GM12878 (cell line): Measurements from ENCODE around the gene TTYH1. TPM values are rescaled to one million over a fixed set of nuclear protein-coding genes. Genes with fewer than 3 reads are reported as not detected.

ENCODE experiments used
- ATAC-seq: fragments of 200-7000 bp; cut with Tn5 transposase; 3 replicates; pipeline ENCODE4 v1.9.1; 2020; ENCODE audit warnings: mild to moderate bottlenecking, moderate library complexity
- BruUV-seq: library from RNA; stranded (reverse); fragments of 400-500 nt; replicated peaks from 2 replicates; lab custom pipeline; 2021; lab: Mats Ljungman, UMichigan
- CTCF ChIA-PET: fragments of 300-600 bp; sonication (Branson Sonifier 250); formaldehyde crosslinking; extraction: SDS; loops from one replicate; lab custom pipeline; 2021; ENCODE audit warnings: inconsistent platforms; lab: Yijun Ruan, JAX
- POLR2A ChIA-PET: fragments of 350-600 bp; formaldehyde crosslinking; extraction: SDS; loops from one replicate; lab custom pipeline; 2021; ENCODE audit warnings: inconsistent platforms; lab: Charles Lee
- RAD21 ChIA-PET: fragments of 300-600 bp; sonication (Branson Sonifier 250); formaldehyde crosslinking; loops from one replicate; lab custom pipeline; 2023; ENCODE audit warnings: antibody characterized with exemption; ENCODE audit not compliant: unreplicated experiment; lab: Charles Lee
- SMC1A ChIA-PET: fragments of 300-600 bp; sonication (Branson Sonifier 250); formaldehyde crosslinking; loops from one replicate; lab custom pipeline; 2023; ENCODE audit not compliant: unreplicated experiment, uncharacterized antibody; lab: Charles Lee
- DNase-seq: peaks from one replicate; pipeline ENCODE4 v3.0.0-alpha.2; 2011; ENCODE audit warnings: low read depth, low spot score
- FAIRE-seq: peaks from 3 replicates; lab custom pipeline; 2011; peaks lifted over from hg19 to GRCh38; lab: Jason Lieb, UNC
- H2AFZ ChIP-seq: 2 replicates; pipeline ENCODE4 v1.6.0; 2011; ENCODE audit warnings: low read depth, low read length, control low read depth; ENCODE audit not compliant: control insufficient read depth
- H3K27ac ChIP-seq: 2 replicates; pipeline ENCODE4 v1.5.1; 2011; ENCODE audit warnings: control low read depth; ENCODE audit not compliant: control insufficient read depth, insufficient read depth
- H3K27me3 ChIP-seq, 2 experiments: replicated peaks in 1 of 2; 2 replicates each; pipeline versions ENCODE4 v1.6.0 to v1.6.1; 2011; ENCODE audit warnings: low read length in 1 of 2; ENCODE audit not compliant: control insufficient read depth in 2 of 2, insufficient read depth in 2 of 2
- H3K36me3 ChIP-seq, 2 experiments: 2 replicates each; pipeline ENCODE4 v1.5.1; 2011; ENCODE audit warnings: low read length in 1 of 2; ENCODE audit not compliant: control insufficient read depth in 2 of 2, insufficient read depth in 2 of 2
- H3K4me1 ChIP-seq: 2 replicates; pipeline ENCODE4 v1.6.1; 2011; ENCODE audit warnings: mild to moderate bottlenecking, low read length, moderate library complexity, mixed read lengths; ENCODE audit not compliant: control insufficient read depth, insufficient read depth
- H3K4me2 ChIP-seq: 2 replicates; pipeline ENCODE4 v1.6.0; 2011; ENCODE audit warnings: control low read depth; ENCODE audit not compliant: control insufficient read depth, insufficient read depth
- H3K4me3 ChIP-seq: fragments of 200-600 bp; sonication (generic); 2 replicates; pipeline ENCODE4 v1.5.1; 2016
- H3K79me2 ChIP-seq: 2 replicates; pipeline ENCODE4 v1.6.0; 2011; ENCODE audit warnings: low read length; ENCODE audit not compliant: control insufficient read depth, insufficient read depth
- H3K9ac ChIP-seq: 2 replicates; pipeline ENCODE4 v1.8.0; 2011; ENCODE audit warnings: low read length, control low read depth, mixed read lengths; ENCODE audit not compliant: control insufficient read depth, insufficient read depth
- H3K9me3 ChIP-seq: replicated peaks from 3 replicates; pipeline ENCODE4 v1.5.1; 2011; ENCODE audit warnings: mild to moderate bottlenecking, low read length; ENCODE audit not compliant: control insufficient read depth, insufficient read depth
- H4K20me1 ChIP-seq: 2 replicates; pipeline ENCODE4 v1.6.0; 2011; ENCODE audit not compliant: control insufficient read depth, insufficient read depth
- BHLHE40 ChIP-seq, 2 experiments: fragments of 450-650 bp in 1 of 2; IDR thresholded peaks; 2 replicates each; pipeline ENCODE4 v1.6.1; 2011 to 2017; ENCODE audit warnings: low read depth in 2 of 2, borderline replicate concordance in 1 of 2, improper control_type of control experiment in 1 of 2, low read length in 1 of 2, mild to moderate bottlenecking in 1 of 2
- ESRRA ChIP-seq: IDR thresholded peaks from 2 replicates; pipeline ENCODE4 v1.6.1; 2012; ENCODE audit warnings: mild to moderate bottlenecking, low read length, improper control_type of control experiment
- HDGF ChIP-seq: fragments of 450-650 bp; IDR thresholded peaks from 2 replicates; pipeline ENCODE4 v1.6.1; 2016; ENCODE audit warnings: antibody characterized with exemption
- MEF2A ChIP-seq: IDR thresholded peaks from 2 replicates; pipeline ENCODE4 v1.6.1; 2011; ENCODE audit warnings: low read depth, mild to moderate bottlenecking, low read length, moderate library complexity; ENCODE audit not compliant: insufficient read depth
- MXI1 ChIP-seq: fragments of 150-350 bp; IDR thresholded peaks from 2 replicates; pipeline ENCODE4 v1.6.1; 2011; ENCODE audit warnings: low read depth, mild to moderate bottlenecking, inconsistent platforms, low read length, improper control_type of control experiment
- PAX8 ChIP-seq: fragments of 450-650 bp; IDR thresholded peaks from 2 replicates; pipeline ENCODE4 v1.6.1; 2017; ENCODE audit warnings: mild to moderate bottlenecking, moderate library complexity
- POLR2A ChIP-seq: IDR thresholded peaks from 2 replicates; pipeline ENCODE4 v1.6.1; 2011; ENCODE audit warnings: low read depth, mild to moderate bottlenecking, low read length
- RELA ChIP-seq: fragments of 450-650 bp; IDR thresholded peaks from 2 replicates; pipeline ENCODE4 v1.8.0; 2014; ENCODE audit warnings: borderline replicate concordance; ENCODE audit not compliant: partially characterized antibody
- SREBF2 ChIP-seq: IDR thresholded peaks from 2 replicates; pipeline ENCODE4 v1.6.1; 2012; ENCODE audit warnings: mild to moderate bottlenecking, low read length
- STAT1 ChIP-seq: fragments of 450-650 bp; conservative IDR thresholded peaks from 2 replicates; pipeline ENCODE4 v1.6.1; 2014; ENCODE audit warnings: antibody characterized with exemption, mild to moderate bottlenecking
- TCF3 ChIP-seq: IDR thresholded peaks from 2 replicates; pipeline ENCODE4 v1.6.1; 2012; ENCODE audit warnings: low read depth, mild to moderate bottlenecking, low read length, borderline replicate concordance; ENCODE audit not compliant: insufficient read depth
- YY1 ChIP-seq: IDR thresholded peaks from 2 replicates; pipeline ENCODE4 v1.6.1; 2011; ENCODE audit warnings: low read depth, mild to moderate bottlenecking, low read length
- ZNF207 ChIP-seq: fragments of 450-650 bp; IDR thresholded peaks from 2 replicates; pipeline ENCODE4 v1.6.1; 2014; ENCODE audit warnings: antibody characterized with exemption, mild to moderate bottlenecking, borderline replicate concordance
- WGBS: methylation state at CpG from one replicate; pipeline ENCODE4 v1.1.6; 2016; ENCODE audit warnings: low lambda C conversion rate; ENCODE audit not compliant: insufficient replicate concordance, insufficient coverage; ENCODE audit errors: missing lambda C conversion rate; 5-methylcytosine and 5-hydroxymethylcytosine counted together
- in situ Hi-C: fragments of 300-500 bp; cut with MboI; formaldehyde crosslinking; loops from 9 replicates; pipeline ENCODE4 v1.14.3; 2018; ENCODE audit warnings: mixed read lengths
- intact Hi-C: fragments of 100-400 bp; cut with micrococcal nuclease; formaldehyde crosslinking; loops from one replicate; pipeline ENCODE4 v1.14.2; 2022; ENCODE audit not compliant: unreplicated experiment
- polyA plus RNA-seq, 11 experiments: library from polyadenylated mRNA; depleted of rRNA in 4 of 11; unstranded in 6 of 11; stranded (reverse) in 5 of 11; fragments of >200 nt; fragmentation: Nextera tagmentation in 4 of 11; fragmentation: Illumina TruSeq in 1 of 11; extraction: Ambion mirVana in 4 of 11; extraction: Trizol in 1 of 11; gene quantifications; 1 replicate in 1 of 11; 2 replicates in 10 of 11; pipeline versions ENCODE4 v1.2.1 to v1.2.3, GENCODE V29; 2011 to 2016; ENCODE audit warnings: inconsistent platforms in 2 of 11, missing spikeins in 2 of 11, low read depth in 1 of 11
- total RNA-seq, 4 experiments: library from RNA; depleted of rRNA in 3 of 4; stranded (reverse); fragments of >200 nt in 3 of 4; fragmentation: Illumina TruSeq in 1 of 4; extraction: Trizol in 1 of 4; gene quantifications; 2 replicates each; pipeline versions ENCODE4 v1.2.1 to v1.2.3, GENCODE V29; 2013 to 2021
- TF ChIP-seq, protein P1 (sequence below): IDR thresholded peaks from 2 replicates; pipeline ENCODE4 v1.6.1; 2011; ENCODE audit warnings: low read depth, low read length, improper control_type of control experiment, borderline replicate concordance
- TF ChIP-seq, protein P2 (sequence below): IDR thresholded peaks from 2 replicates; pipeline ENCODE4 v1.6.1; 2012; ENCODE audit warnings: low read length, inconsistent platforms
- TF ChIP-seq, protein P3 (sequence below): fragments of 150-350 bp; IDR thresholded peaks from 2 replicates; pipeline ENCODE4 v1.6.1; 2016; ENCODE audit warnings: low read depth, low read length

The TTYH1 gene
- total and polyA plus RNA-seq, 10 of the 15 experiments (the other 5 are each of a cell fraction or from before 2014, with no cell fraction given), result 0.01 to 0.36 (median 0.09) TPM; not detected in 3

DNA sequence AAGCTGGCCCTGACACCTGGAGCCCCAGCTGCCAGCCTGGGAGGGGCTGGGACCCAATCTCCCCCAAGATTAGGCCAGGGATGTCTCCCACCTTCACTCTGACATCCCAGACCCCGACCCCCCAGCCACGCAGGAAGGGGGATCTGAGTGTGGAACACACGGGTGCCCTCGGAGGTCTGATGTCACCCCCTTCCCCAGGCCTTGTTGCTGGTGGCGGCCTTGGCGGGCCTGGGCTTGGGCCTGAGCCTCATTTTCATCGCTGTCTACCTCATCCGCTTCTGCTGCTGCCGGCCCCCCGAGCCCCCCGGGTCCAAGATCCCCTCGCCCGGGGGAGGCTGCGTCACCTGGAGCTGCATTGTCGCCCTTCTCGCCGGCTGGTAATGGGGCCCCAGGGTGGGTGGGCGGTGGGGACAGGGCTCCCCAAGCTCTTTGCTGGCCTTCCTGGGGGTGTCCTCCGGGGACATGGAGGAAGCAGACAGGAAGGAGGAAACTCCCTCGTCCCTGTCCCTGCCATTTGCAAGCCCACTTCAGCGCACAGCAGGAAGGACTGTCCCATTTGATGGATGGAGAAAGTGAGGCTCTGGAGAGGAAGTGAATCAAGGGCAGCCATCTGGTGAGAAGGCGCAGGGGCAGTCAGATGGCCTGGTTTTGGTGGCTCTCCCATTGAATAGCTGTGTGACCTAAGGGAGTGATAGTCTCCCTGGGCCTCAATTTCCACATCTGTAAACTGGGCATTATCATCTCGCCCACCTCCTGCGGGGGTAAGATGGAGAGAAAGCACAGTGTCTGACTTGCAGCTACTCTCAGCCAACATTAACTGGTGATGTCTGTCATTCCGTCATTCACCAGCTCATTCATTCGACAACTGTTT is 3.9 kb downstream of the TTYH1 start:
- CTCF ChIA-PET, result no interaction called here
- peaks cover 0 to 3% of the 10 kb centered on the region in 2 experiments; a peak in 2 of 4 replicates for H3K27me3 ChIP-seq
- TF ChIP-seq PAX8, result no peak
- TF ChIP-seq, protein P1, sequence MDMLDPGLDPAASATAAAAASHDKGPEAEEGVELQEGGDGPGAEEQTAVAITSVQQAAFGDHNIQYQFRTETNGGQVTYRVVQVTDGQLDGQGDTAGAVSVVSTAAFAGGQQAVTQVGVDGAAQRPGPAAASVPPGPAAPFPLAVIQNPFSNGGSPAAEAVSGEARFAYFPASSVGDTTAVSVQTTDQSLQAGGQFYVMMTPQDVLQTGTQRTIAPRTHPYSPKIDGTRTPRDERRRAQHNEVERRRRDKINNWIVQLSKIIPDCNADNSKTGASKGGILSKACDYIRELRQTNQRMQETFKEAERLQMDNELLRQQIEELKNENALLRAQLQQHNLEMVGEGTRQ, result no peak
- TF ChIP-seq MXI1, result no peak
- TF ChIP-seq TCF3, result no peak
- TF ChIP-seq MEF2A, result no peak
- TF ChIP-seq ZNF207, result no peak
- no peak for TF ChIP-seq YY1
- TF ChIP-seq POLR2A, result no peak
- TF ChIP-seq, protein P2, sequence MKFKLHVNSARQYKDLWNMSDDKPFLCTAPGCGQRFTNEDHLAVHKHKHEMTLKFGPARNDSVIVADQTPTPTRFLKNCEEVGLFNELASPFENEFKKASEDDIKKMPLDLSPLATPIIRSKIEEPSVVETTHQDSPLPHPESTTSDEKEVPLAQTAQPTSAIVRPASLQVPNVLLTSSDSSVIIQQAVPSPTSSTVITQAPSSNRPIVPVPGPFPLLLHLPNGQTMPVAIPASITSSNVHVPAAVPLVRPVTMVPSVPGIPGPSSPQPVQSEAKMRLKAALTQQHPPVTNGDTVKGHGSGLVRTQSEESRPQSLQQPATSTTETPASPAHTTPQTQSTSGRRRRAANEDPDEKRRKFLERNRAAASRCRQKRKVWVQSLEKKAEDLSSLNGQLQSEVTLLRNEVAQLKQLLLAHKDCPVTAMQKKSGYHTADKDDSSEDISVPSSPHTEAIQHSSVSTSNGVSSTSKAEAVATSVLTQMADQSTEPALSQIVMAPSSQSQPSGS, result no peak
- TF ChIP-seq ESRRA, result no peak
- TF ChIP-seq, protein P3, sequence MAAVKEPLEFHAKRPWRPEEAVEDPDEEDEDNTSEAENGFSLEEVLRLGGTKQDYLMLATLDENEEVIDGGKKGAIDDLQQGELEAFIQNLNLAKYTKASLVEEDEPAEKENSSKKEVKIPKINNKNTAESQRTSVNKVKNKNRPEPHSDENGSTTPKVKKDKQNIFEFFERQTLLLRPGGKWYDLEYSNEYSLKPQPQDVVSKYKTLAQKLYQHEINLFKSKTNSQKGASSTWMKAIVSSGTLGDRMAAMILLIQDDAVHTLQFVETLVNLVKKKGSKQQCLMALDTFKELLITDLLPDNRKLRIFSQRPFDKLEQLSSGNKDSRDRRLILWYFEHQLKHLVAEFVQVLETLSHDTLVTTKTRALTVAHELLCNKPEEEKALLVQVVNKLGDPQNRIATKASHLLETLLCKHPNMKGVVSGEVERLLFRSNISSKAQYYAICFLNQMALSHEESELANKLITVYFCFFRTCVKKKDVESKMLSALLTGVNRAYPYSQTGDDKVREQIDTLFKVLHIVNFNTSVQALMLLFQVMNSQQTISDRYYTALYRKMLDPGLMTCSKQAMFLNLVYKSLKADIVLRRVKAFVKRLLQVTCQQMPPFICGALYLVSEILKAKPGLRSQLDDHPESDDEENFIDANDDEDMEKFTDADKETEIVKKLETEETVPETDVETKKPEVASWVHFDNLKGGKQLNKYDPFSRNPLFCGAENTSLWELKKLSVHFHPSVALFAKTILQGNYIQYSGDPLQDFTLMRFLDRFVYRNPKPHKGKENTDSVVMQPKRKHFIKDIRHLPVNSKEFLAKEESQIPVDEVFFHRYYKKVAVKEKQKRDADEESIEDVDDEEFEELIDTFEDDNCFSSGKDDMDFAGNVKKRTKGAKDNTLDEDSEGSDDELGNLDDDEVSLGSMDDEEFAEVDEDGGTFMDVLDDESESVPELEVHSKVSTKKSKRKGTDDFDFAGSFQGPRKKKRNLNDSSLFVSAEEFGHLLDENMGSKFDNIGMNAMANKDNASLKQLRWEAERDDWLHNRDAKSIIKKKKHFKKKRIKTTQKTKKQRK, result no peak
- no peak for TF ChIP-seq SREBF2
- TF ChIP-seq RELA, result no peak
- TF ChIP-seq HDGF, result no peak
- TF ChIP-seq BHLHE40 (IDR thresholded peaks at IDR 0.05; ENCODE audit: borderline replicate concordance in 1 of 2, low read depth in 2 of 2, low read length in 1 of 2), result no peak
- no peak for TF ChIP-seq STAT1

More for the DNA sequence above, 3.9 kb downstream of the TTYH1 start:
- H3K27ac ChIP-seq, result no peak overlapping the region
- no peak overlapping the region for H3K4me2 ChIP-seq
- DNase-seq, result no peak
- H3K9ac ChIP-seq, result no peak overlapping the region
- H2AFZ ChIP-seq, result no peak overlapping the region
- H3K4me1 ChIP-seq, result peaks cover 8% of the 10 kb centered on the region
- H3K79me2 ChIP-seq, result no peaks in the 10 kb centered on the region
- H3K4me3 ChIP-seq, result no peak overlapping the region
- 72% methylated on average over 26 of the region's 26 CpGs for WGBS
- intact Hi-C loops (no loop called here), in situ Hi-C loops (no loop called here)
- no peaks in the 10 kb centered on the region for H4K20me1 ChIP-seq
- no peak for FAIRE-seq
- no peaks in the 10 kb centered on the region; the same call in 2 of the 3 replicates for H3K9me3 ChIP-seq
- SMC1A ChIA-PET, result interaction anchor here (0.5 to 1.3 kb wide), 2 partner anchors 29 to 75 kb away, joined by 3 to 4 read pairs; no protein-coding TSS in a partner anchor
- BruUV-seq, result no TSS peak
- no peaks in the 10 kb centered on the region for H3K36me3 ChIP-seq
- RAD21 ChIA-PET, result no interaction called here
- POLR2A ChIA-PET, result interaction anchor here (0.6 kb wide), 2 partner anchors 15 to 26 kb away, joined by 3 to 4 read pairs; no protein-coding TSS in a partner anchor
- ATAC-seq, result no peak
